NT2/D1 (cell line): Measurements from ENCODE around the gene STN1.

Experiments
- SUZ12 ChIP-seq: IDR thresholded peaks from 2 replicates; pipeline ENCODE4 v1.6.1; 2011; ENCODE audit not compliant: insufficient read length, insufficient read depth; ENCODE audit errors: extremely low read depth
- YY1 ChIP-seq: IDR thresholded peaks from 2 replicates; pipeline ENCODE4 v1.6.1; 2011; ENCODE audit not compliant: insufficient read length, insufficient read depth

GRCh38 chr10:103916876-103917275 is 1.1 kb downstream of the STN1 start:
- TF ChIP-seq YY1 (no peak), SUZ12 (no peak)
